GM21360 (cell line): ENCODE data around the gene NDST4.
"Not testable (repeated sequence)": the region's sequence is repeated elsewhere in the genome, so short reads cannot be mapped to it uniquely, and the experiment has no call there.

Experiments used
- ATAC-seq: cut with Tn5 transposase; IDR thresholded peaks from one replicate; pipeline ENCODE4 v1.9.1; 2021; ENCODE audit warnings: mild to moderate bottlenecking, moderate library complexity; ENCODE audit not compliant: unreplicated experiment

NDST4 gene

GRCh38 chr4:115058533-115058932, 54.9 kb downstream of the NDST4 start:
- ATAC-seq = no peak

- ATAC-seq = no peak
Observed at GRCh38 chr4:115054836-115055235, 58.6 kb downstream of the NDST4 start.

GRCh38 chr4:115053313-115053712, 60.1 kb downstream of the NDST4 start:
- no peak for ATAC-seq

GRCh38 chr4:115042496-115042895, 70.9 kb downstream of the NDST4 start:
- ATAC-seq = no peak

- ATAC-seq = no peak
Observed at GRCh38 chr4:115030281-115030680, 83.1 kb downstream of the NDST4 start.

GRCh38 chr4:115028682-115029410, 84.6 kb downstream of the NDST4 start:
- ATAC-seq = no peak

- no peak for ATAC-seq
Observed at GRCh38 chr4:114999880-115000279, 113.5 kb downstream of the NDST4 start.

GRCh38 chr4:114998316-114998715, 115.1 kb downstream of the NDST4 start:
- ATAC-seq = no peak

GRCh38 chr4:114997576-114998247, 115.7 kb downstream of the NDST4 start:
- no peak for ATAC-seq

- no peak for ATAC-seq
Observed at GRCh38 chr4:114986133-114986532, 127.3 kb downstream of the NDST4 start.

GRCh38 chr4:114980932-114981708, 132.3 kb downstream of the NDST4 start:
- ATAC-seq = no peak

GRCh38 chr4:114980399-114980798, 133.0 kb downstream of the NDST4 start:
- ATAC-seq = not testable (repeated sequence)

- ATAC-seq = no peak
Observed at GRCh38 chr4:114976901-114977300, 136.5 kb downstream of the NDST4 start.

- no peak for ATAC-seq
Observed at GRCh38 chr4:114964026-114964425, 149.4 kb downstream of the NDST4 start.

- no peak for ATAC-seq
Observed at GRCh38 chr4:114945616-114946015, 167.8 kb downstream of the NDST4 start.

- ATAC-seq = no peak
Observed at GRCh38 chr4:114941503-114941902, 171.9 kb downstream of the NDST4 start.

GRCh38 chr4:114927881-114928280, 185.5 kb downstream of the NDST4 start:
- ATAC-seq = no peak

- no peak for ATAC-seq
Observed at GRCh38 chr4:114926583-114926982, 186.8 kb downstream of the NDST4 start.

- no peak for ATAC-seq
Observed at GRCh38 chr4:114924311-114924710, 189.1 kb downstream of the NDST4 start.

- ATAC-seq = no peak
Observed at GRCh38 chr4:114922592-114922933, 190.9 kb downstream of the NDST4 start.

- ATAC-seq = no peak
Observed at GRCh38 chr4:114921790-114922591, 191.4 kb downstream of the NDST4 start.
